GM18505 (cell line): ENCODE measurements around the gene LIF.
A peak's percentile ranks its signal among the peaks of the same experiment; 100 is the strongest.

Experiments used
- ATAC-seq: cut with Tn5 transposase; IDR thresholded peaks from one replicate; pipeline ENCODE4 v1.9.1; 2021; ENCODE audit not compliant: unreplicated experiment
- POLR2A ChIP-seq: IDR thresholded peaks from 4 replicates; pipeline ENCODE4 v1.6.1; 2011; ENCODE audit warnings: borderline replicate concordance; ENCODE audit not compliant: insufficient read depth, insufficient read length; ENCODE audit errors: extremely low read depth

Gene LIF

GRCh38 chr22:30245985-30246813 lies at the start of gene LIF:
Gene LIF (minus strand): TSS chr22:30246759. CDS start chr22:30246695, 64 bp downstream.
- TF ChIP-seq POLR2A: no peak
- ATAC-seq: no peak

GRCh38 chr22:30296324-30296723 lies 49.8 kb upstream of the LIF start:
- no peak for ATAC-seq
- no peak for TF ChIP-seq POLR2A

- no peak for ATAC-seq
- no peak for TF ChIP-seq POLR2A
Observed at GRCh38 chr22:30295576-30295975, 49.0 kb upstream of the LIF start.

GRCh38 chr22:30294830-30295229 lies 48.3 kb upstream of the LIF start:
- no peak for TF ChIP-seq POLR2A
- ATAC-seq: no peak

- ATAC-seq: no peak
- TF ChIP-seq POLR2A: no peak
Observed at GRCh38 chr22:30294066-30294465, 47.5 kb upstream of the LIF start.

GRCh38 chr22:30293026-30293425 lies 46.5 kb upstream of the LIF start:
- TF ChIP-seq POLR2A: no peak

GRCh38 chr22:30292069-30292970 lies 45.8 kb upstream of the LIF start:
- ATAC-seq: no peak
- no peak for TF ChIP-seq POLR2A

More at GRCh38 chr22:30293026-30293425, 46.5 kb upstream of the LIF start:
- no peak for ATAC-seq

GRCh38 chr22:30291058-30291892 lies 44.7 kb upstream of the LIF start:
- ATAC-seq: no peak

GRCh38 chr22:30290342-30291057 lies 43.9 kb upstream of the LIF start:
- ATAC-seq: peak; percentile 1
- TF ChIP-seq POLR2A: no peak

More at GRCh38 chr22:30291058-30291892, 44.7 kb upstream of the LIF start:
- no peak for TF ChIP-seq POLR2A

- TF ChIP-seq POLR2A: no peak
- ATAC-seq: peak; percentile 13
Observed at GRCh38 chr22:30289980-30290313, 43.4 kb upstream of the LIF start.

- peak; percentile 55 for ATAC-seq
- peak; percentile 40 for TF ChIP-seq POLR2A
Observed at GRCh38 chr22:30289141-30289979, 42.8 kb upstream of the LIF start, which contains the start of gene CASTOR1. Gene CASTOR1 (minus strand): TSS chr22:30289505. CDS start chr22:30289497, 8 bp downstream.
